ENCODE results near the gene SLC4A11. TPM values are rescaled to one million over a fixed set of nuclear protein-coding genes. Genes with fewer than 3 reads are reported as not detected.
A peak's percentile ranks its signal among the peaks of the same experiment; 100 is the strongest.
"Not testable (repeated sequence)": the region's sequence is repeated elsewhere in the genome, so short reads cannot be mapped to it uniquely, and the experiment has no call there.

Gene SLC4A11
- polyA plus RNA-seq, 4 donors: 1.7 to 3.8 (median 2.4) TPM

- DNase-seq (ENCODE audit: low read depth in 4 of 4, low spot score in 3 of 4): no peak
These were observed 30.2 kb downstream of the SLC4A11 start for GRCh38 chr20:3208786-3209256.

- peak in 3 of 4 donors; percentile 77 to 90 (median 78) for DNase-seq (ENCODE audit: low read depth in 4 of 4, low spot score in 3 of 4)
These were observed 34.7 kb downstream of the SLC4A11 start, which contains the start of gene DDRGK1 for GRCh38 chr20:3204124-3204794. TSS of gene DDRGK1 (minus strand) at chr20:3204682. CDS start at chr20:3204627, 55 bp downstream.

DNA sequence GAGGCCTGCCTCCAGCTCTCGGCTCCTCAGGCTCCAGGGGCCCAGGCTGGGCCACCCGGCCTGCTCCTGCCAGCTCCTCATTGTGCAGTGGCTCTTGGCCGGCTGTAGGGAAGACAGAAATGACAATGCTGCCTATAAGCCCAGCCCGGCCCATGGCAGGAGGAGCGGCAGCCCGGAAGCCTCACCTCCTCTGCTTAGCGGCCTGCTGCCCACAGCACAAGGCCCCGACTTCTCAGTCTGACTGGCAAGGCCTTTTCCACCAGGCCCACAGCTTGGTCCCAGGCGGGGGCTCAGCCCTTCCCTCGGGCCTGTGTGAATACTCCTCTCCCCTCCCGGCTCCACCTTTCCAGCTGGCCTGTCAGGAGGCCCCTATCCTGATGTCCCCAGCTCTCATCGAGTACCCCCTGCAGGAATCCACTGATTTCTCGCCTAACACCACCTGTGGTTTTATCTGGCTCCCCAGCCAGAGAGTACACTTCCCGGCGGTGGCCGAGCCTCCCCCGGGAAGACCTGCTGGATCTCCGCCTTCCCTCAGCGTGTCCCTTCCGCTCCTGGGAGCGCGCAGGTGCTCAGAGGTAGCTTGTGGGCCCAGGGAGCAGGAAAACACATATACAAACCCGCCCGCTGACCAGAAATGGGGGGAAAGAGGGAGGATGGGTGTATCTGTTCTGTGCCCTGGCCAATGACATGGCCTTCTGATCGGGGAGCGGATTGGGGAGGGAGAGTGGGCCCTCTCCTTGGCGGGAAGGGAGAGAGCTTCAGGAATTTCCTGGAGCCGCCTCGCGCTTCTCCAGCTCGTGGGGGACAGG, 35.5 kb downstream of the SLC4A11 start:
- DNase-seq (ENCODE audit: low read depth in 4 of 4, low spot score in 3 of 4): no peak

GRCh38 chr20:3202965-3203314, 36.0 kb downstream of the SLC4A11 start:
- DNase-seq (ENCODE audit: low read depth in 4 of 4, low spot score in 3 of 4): no peak

GRCh38 chr20:3199976-3200755, 38.8 kb downstream of the SLC4A11 start:
- no peak for DNase-seq (ENCODE audit: low read depth in 4 of 4, low spot score in 3 of 4)

DNA sequence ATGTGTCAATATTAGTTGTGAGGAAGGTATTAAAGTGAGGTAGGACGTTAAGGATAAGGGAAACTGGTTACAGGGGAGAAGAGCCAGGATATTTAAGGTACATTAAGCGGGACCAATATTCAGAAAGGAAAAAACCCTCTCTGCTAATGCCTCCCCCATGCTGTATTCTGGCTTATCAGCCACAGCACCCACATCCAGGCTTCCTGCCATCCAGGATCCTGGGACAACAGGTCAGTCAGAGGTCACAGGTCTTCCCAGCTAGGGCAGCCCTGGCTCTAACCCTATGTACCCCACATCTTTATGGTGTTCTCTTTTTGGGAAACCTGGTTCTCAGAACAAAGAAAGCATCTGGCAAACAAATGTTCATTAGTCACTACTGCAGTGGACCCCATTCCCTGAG, 39.8 kb downstream of the SLC4A11 start:
- DNase-seq (ENCODE audit: low read depth in 4 of 4, low spot score in 3 of 4): no peak

GRCh38 chr20:3195590-3196237, 43.3 kb downstream of the SLC4A11 start:
- DNase-seq (ENCODE audit: low read depth in 4 of 4, low spot score in 3 of 4): no peak

DNA sequence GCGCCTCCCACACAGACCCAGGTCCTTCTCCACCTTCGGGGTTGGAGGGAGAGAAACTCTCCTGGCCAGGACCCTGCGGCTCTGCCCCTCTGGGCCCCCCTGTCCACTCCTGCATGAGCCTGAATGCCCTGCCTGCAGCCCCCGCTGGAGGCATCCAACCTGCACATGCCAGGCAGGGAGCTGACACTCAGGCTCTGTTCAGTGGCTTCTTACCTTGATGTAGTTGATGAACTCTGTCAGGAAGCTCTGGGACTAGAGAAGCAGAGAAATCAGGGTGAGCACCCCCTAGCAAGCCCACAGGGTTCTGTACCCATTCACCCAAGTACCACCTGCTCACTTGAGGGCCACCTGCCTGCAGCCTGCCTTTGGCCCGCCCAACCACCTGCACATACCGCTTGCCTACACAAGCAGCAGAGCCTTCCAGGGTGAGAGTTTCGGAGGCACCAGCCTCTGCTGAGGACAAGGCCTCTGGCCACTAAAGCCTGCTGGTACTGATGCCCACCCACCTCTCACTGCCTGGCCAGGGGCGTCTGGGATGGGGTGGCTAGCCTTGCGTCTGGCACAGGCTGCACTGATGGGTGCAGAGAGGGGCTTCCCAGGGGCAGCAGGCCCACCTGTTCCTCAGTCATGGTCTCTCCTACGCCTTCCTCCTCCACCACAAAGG, 44.2 kb downstream of the SLC4A11 start:
- no peak for DNase-seq (ENCODE audit: low read depth in 4 of 4, low spot score in 3 of 4)

- DNase-seq (ENCODE audit: low read depth in 4 of 4, low spot score in 3 of 4): no peak
These were observed 45.0 kb downstream of the SLC4A11 start for GRCh38 chr20:3193806-3194616.

- no peak for DNase-seq (ENCODE audit: low read depth in 4 of 4, low spot score in 3 of 4)
These were observed 46.6 kb downstream of the SLC4A11 start for GRCh38 chr20:3192226-3193015.

- no peak for DNase-seq (ENCODE audit: low read depth in 4 of 4, low spot score in 3 of 4)
These were observed 48.3 kb downstream of the SLC4A11 start for GRCh38 chr20:3190681-3191111.

- DNase-seq (ENCODE audit: low read depth in 4 of 4, low spot score in 3 of 4): no peak
These were observed 49.3 kb downstream of the SLC4A11 start for GRCh38 chr20:3189561-3190131.

DNA sequence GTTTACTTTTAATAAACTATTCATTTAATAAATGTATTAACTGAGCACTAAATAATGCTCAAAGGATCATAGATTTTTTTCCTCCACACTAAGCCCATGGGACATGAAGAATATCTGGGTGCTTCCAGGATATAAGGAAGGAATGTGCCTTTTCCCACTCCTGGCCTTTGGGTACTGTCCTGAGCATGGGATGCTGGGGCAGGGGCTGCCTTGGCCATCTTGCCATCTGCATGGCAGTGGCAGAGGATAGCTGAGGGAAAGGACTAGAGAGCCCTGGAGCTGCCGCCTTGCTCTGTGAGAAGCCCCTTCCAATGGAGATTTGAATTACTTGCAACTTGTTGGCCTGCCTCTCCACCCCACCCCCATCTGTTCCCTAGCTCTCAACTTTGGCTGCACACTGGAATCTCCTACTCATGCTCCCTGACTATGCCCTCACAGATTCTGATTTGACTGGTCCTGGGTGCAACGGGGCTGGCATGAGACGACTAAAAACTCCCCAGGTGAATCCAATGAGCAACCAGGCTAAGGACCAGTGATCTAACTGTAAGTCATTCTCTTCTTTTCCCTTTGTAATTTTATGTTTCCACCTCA, 50.1 kb downstream of the SLC4A11 start:
- no peak for DNase-seq (ENCODE audit: low read depth in 4 of 4, low spot score in 3 of 4)

DNA sequence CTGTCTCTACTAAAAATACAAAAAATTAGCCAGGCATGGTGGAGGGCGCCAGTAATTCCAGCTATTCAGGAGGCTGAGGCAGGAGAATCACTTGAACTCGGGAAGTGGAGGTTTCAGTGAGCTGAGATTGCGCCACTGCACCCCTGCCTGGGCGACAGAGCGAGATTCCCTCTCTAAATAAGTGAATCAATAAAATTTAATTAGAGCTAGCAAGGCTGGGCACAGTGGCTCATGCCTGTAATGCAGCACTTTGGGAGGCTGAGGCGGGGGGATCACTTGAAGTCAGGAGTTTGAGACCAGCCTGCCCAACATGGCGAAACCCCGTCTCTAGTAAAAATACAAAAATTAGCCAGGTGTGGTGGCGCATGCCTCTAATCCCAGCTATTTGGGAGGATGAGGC, 51.1 kb downstream of the SLC4A11 start:
- DNase-seq (ENCODE audit: low read depth in 4 of 4, low spot score in 3 of 4): not testable (repeated sequence)

GRCh38 chr20:3183896-3184612, 54.9 kb downstream of the SLC4A11 start:
- no peak for DNase-seq (ENCODE audit: low read depth in 4 of 4, low spot score in 3 of 4)

DNA sequence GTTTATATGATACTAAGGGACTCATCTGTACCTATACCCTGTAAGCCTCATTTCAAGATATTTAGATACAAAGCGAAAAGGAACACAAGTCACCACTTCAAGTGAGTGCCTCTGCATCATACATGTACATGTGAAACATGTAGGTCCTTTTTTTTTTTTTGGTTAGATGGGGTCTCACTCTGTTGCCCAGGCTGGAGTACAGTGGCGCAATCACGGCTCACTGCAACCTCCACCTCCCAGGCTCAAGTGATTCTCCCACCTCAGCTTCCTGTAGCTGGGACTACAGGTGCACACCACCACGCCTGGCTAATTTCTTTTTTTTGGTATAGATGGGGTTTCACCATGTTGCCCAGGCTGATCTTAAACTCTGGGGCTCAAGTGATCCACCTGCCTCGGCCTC, 56.6 kb downstream of the SLC4A11 start:
- not testable (repeated sequence) for DNase-seq (ENCODE audit: low read depth in 4 of 4, low spot score in 3 of 4)

DNA sequence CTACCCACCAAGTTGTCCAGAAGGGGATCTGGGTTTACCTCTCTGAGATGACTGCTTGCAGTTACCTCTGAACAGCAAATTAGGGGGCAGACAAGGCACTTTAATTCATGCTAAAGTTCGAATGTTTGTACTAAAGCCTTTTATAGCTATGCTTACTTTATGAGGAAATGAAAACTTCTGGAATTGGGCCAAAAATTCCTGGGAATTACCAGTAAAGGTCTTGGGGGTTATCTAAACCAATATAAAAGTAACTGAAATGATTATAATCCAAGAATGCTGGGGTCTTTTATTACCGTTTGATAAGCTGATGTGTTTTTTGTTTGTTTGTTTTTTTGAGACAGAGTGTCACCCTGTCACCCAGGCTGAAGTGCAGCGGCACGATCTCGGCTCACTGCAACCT, 57.7 kb downstream of the SLC4A11 start:
- no peak for DNase-seq (ENCODE audit: low read depth in 4 of 4, low spot score in 3 of 4)

Data from right renal pelvis (tissue), 4 donors.